UCSD-AML1 (cell line): ENCODE data around the gene FSTL3.
"Not testable (repeated sequence)": the region's sequence is repeated elsewhere in the genome, so short reads cannot be mapped to it uniquely, and the experiment has no call there.

Experiments used
- DNase-seq: peaks from one replicate; lab custom pipeline; 2025; ENCODE audit not compliant: unreplicated experiment; lab: John Stamatoyannopoulos, UW

The FSTL3 gene

DNA sequence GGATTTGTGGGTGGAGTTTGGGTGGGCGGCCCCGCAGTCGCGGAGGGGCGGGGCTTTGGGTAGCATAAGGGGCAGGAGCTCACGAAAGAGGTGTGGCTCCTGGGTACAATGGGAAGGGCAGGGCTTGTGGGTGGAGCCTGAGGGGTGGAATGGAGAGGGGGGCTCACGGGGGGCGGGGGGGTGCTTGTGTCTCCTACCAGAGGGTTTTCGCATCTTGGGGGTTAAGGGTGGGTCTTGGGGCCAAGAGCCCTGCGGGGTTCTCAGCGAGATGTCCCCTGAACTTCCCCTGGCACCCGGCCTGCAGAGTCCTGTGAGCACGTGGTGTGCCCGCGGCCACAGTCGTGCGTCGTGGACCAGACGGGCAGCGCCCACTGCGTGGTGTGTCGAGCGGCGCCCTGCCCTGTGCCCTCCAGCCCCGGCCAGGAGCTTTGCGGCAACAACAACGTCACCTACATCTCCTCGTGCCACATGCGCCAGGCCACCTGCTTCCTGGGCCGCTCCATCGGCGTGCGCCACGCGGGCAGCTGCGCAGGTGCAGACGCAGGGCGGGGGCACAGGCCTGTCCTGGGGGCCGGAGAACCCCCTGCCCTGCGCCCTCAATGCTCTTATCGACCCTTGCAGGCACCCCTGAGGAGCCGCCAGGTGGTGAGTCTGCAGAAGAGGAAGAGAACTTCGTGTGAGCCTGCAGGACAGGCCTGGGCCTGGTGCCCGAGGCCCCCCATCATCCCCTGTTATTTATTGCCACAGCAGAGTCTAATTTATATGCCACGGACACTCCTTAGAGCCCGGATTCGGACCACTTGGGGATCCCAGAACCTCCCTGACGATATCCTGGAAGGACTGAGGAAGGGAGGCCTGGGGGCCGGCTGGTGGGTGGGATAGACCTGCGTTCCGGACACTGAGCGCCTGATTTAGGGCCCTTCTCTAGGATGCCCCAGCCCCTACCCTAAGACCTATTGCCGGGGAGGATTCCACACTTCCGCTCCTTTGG lies 5.1 kb downstream of the FSTL3 start:
- DNase-seq = no peak

DNA sequence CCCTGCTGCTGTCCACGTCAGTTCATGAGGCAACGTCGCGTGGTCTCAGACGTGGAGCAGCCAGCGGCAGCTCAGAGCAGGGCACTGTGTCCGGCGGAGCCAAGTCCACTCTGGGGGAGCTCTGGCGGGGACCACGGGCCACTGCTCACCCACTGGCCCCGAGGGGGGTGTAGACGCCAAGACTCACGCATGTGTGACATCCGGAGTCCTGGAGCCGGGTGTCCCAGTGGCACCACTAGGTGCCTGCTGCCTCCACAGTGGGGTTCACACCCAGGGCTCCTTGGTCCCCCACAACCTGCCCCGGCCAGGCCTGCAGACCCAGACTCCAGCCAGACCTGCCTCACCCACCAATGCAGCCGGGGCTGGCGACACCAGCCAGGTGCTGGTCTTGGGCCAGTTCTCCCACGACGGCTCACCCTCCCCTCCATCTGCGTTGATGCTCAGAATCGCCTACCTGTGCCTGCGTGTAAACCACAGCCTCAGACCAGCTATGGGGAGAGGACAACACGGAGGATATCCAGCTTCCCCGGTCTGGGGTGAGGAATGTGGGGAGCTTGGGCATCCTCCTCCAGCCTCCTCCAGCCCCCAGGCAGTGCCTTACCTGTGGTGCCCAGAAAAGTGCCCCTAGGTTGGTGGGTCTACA lies 6.6 kb downstream of the FSTL3 start:
- DNase-seq = no peak

DNA sequence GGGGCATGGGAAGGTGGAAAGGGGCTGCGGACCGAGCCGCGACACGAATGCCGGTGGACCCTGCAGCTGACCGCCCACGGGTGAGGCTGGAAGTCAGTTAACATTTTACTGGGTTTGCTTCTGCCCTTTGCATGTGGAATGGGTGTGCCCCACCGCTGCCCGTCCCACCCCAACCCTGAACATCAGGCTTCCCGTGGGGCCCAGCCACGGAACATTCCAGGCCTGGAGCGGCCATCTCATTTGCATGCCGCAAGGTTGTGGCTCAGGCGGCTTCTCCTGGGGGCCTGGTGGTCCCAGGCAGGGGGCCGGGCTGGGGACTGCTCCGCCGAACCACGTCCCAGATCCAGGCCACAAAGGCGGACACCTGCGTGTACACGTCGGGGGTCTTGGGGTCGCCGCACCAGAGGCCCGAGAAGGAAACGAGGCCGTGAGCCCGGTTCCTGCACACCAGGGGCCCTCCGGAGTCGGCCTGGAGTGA lies 9.3 kb downstream of the FSTL3 start:
- DNase-seq = no peak

DNA sequence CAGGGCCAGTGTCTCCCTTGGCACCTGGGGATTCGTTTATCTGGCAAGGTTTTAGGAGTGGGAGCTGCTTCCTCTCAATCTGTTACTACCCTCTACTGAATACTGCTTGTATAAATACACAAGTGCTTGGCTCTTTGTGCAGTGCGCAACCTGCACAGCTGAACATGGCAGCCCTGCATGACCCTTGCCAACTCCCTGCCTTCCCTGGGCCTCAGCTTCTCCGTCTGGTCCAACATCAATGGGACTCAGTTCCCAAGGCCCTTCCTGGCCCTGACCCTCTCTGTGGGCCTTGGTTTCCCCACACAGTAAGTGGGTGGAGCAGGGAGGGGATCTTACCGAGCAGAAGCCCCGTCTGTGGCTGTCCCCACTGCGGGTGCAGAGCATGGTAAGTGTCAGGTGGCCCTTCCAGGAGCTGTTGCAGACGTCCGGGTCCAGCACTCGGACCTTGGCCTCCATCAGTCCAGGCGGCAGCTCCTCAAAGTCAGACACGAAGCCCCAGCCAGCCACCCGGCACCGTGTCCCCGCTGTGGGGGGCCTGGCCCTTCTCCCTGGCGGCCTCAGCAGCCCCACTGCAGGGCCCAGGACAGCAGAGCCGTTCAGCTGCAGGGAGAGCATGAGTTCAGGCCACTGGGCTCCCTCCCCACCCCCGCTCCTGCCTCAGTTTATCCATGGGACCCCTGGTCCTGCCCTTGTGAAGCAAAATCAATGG lies 10.6 kb downstream of the FSTL3 start:
- no peak for DNase-seq

DNA sequence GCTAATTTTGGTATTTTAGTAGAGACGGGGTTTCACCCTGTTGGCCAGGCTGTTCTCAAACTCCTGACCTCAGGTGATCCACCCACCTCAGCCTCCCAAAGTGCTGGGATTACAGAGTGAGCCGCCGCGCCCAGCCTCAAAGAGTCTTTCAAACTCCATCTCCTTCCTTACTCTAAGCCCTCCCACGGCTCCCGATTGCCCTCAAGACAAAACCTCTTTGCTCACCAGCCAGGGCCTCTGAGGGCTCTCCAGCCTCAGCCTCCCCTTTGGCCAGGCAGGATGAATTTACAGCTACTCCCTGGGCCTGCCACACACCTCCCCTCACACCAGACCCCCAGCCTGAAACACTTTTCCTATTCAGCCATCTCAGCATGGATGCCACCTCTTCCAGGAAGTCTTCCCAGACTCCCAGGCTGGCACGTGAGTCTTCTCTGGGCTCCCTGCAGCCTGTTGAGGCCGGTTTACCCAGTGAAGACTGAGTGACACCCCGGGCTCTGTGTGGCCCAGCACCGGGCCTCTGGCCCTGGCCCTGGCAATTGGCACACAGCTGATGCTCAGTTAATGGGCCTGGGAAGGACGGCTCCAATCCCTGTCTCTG lies 11.5 kb downstream of the FSTL3 start:
- no peak for DNase-seq

DNA sequence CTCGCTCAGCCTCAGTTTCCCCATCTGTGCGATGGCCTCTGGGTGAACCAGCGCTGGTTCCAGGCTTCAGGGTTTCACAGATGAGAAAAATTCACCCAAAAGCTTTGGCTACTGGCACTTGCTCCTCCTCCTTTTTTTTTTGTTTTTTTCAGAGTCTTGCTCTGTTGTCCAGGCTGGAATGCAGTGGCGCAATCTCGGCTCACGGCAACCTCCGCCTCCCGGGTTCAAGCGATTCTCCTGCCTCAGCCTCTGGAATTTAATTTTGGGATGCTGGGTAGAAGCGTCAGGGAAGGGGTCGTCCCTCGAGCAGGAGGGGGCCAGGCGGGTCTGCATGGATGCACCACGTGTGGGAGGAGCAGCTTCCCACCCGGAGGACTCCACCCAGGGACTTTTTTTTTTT lies 12.0 kb downstream of the FSTL3 start:
- no peak for DNase-seq

DNA sequence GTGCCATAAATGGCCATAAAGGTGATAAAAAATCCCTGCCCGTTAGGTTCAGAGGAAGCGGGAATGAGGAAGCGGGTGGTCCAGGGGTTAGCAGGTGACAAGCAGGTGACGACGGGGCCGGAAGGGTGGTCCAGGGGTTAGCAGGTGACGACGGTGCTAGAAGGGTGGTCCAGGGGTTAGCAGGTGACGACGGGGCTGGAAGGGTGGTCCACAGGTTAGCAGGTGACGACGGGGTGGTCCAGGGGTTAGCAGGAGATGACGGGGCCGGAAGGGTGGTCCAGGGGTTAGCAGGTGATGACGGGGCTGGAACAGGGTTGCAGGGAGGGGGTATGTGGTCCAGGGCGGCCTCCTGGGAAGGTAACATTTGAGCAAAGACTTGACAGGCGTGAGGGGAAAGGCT lies 12.8 kb downstream of the FSTL3 start:
- no peak for DNase-seq

DNA sequence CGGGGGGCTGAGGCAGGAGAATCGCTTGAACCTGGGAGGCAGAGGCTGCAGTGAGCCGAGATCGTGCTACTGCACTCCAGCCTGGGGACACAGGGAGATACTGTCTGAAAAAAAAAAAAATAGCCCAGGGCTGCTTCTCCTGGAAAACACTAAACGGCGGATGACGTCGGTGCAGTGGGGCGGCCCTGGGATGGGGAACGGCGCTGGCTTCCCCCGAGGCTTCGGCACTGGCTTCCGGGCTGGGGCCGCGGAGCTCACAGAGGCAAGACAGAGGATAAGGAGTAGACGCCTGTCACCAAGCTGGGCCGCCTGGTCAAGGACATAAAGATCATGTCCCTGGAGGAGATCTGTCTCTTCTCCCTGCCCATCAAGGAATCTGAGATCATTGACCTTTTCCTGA lies 14.0 kb downstream of the FSTL3 start:
- no peak for DNase-seq

DNA sequence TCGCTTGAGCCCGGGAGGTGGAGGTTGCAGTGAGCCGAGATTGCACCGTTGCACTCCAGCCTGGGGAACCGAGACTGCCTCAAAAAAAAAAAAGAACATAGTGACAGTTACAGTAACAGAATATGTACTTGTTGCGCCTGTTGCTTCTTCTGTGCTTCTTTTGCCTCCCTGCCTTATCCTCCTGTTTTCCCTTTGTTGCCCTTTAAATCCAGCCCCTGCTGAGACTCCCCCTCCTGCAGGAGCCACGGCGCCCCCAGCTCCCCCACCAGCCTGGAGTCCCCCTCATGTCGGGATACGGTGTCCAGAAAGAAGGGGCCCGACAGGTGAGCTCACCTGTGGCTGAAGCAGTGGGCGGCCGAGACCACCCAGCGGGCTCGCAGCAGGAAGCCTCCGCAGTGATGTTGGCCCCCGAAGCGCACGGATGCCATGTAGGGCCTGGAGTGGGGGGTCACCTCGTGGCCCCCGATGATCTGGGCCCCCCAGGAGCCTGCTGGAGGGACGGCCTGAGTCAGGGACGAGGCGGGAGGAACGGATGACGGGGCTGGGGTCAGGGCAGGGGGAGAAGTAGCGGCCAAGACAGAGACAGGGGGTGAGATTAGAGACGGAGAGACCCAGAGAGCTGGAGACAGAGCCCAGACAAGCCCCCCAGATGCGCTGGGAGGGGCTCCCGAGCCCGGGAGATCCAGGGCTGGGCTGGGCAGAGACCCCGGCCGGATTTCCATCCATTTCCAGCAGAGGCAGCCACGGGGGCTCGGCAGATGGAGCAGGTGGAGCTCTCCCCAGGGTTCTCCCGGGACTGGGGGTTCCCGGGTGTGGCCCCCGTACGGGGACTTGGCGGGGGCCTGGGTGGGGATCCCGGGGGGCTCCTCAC lies 18.5 kb downstream of the FSTL3 start:
- DNase-seq = no peak

DNA sequence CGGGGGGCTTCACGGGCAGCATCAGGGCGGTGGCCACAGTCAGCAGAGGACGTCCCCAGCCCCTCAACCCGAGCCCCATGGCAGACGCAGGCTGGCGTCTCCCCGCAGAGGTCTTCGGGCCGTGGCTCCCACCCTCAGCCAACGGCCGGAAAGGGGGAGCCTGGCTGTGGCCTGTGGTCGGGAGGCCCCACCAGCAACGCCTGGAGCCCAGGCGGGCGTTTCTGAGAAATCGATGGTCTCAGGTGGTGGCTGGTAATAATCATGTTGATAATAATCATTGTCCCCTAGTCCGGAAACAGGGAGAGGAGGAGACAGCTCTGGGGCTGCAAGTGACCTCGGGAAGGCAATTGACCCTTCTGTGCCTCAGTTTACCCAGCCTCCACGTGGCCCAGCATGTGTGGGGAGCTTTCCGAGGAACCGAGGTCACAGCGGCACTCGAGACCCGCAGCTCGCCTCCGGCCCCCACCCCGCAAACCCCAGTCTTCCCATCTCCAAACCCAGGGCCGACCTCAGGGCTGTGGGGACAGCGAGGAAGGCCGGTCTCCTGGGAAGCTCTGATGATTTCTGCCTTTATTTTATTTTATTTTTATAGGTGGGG lies 19.3 kb downstream of the FSTL3 start, which contains the start of gene PRSS57:
PRSS57 (minus strand) TSS at position 101 of the 598 bp plus-strand sequence; CDS start at position 79, 22 bp downstream.
- no peak for DNase-seq

DNA sequence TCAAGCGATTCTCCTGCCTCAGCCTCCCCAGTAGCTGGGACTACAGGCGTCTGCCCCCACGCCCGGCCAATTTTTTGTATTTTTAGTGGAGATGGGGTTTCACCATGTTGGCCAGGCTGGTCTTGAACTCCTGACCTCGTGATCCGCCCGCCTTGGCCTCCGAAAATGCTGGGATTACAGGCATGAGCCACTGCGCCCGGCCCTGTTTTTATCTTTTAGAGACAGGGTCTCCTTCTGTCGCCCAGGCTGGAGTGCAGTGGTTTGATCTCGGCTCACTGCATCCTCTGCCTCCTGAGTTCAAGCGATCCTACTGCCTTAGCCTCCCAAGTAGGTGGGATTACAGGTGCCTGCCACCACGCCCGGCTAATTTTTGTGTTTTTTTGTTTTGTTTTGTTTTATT lies 22.3 kb downstream of the FSTL3 start:
- DNase-seq = not testable (repeated sequence)

DNA sequence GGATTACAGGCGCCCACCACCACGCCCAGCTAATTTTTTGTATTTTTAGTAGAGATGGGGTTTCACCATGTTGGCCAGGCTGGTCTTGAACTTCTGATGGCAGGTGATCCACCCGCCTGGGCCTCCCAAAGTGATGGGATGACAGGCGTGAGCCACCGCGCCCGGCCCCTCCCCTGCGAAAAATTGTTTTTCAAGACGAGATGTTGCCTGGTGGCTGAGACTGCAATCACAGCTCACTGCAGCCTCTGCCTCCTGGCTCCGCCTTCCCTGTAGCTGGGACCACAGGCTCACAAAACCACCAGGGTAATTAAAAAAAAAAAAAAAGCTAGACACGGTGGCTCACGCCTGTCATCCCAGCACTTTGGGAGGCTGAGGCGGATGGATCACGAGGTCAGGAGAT lies 23.7 kb downstream of the FSTL3 start:
- not testable (repeated sequence) for DNase-seq

DNA sequence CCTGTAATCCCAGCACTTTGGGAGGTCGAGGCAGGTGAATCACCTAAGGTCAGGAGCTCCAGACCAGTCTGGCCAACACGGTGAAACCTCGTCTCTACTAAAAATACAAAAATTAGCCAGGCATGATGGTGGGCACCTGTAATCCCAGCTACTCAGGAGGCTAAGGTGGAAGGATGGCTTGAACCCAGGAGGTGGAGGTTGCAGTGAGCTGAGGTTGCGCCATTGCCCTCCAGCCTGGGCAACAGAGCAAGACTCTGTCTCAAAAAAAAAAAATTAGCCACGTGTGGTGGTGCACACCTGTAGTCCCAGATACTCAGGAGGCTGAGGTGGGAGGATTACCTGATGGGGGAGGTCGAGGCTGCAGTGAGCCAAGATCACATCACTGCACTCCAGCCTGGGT lies 26.7 kb downstream of the FSTL3 start:
- not testable (repeated sequence) for DNase-seq

DNA sequence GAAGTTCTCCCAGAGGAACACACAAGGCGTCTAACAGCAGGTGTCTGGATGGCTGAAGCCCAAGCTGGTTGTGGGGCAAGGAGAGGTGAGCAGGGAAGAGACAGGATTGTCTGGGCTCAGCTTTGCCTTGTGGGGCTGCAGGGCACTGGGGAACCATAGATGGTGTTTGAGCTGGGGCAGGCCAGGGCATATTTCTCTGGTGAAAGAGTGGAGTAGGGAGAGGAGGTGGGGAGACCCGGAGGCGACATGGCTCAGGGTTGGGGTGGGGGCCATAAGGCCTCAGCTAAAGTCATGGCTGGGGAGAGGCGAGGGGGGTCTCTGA lies 27.1 kb downstream of the FSTL3 start:
- DNase-seq = no peak

DNA sequence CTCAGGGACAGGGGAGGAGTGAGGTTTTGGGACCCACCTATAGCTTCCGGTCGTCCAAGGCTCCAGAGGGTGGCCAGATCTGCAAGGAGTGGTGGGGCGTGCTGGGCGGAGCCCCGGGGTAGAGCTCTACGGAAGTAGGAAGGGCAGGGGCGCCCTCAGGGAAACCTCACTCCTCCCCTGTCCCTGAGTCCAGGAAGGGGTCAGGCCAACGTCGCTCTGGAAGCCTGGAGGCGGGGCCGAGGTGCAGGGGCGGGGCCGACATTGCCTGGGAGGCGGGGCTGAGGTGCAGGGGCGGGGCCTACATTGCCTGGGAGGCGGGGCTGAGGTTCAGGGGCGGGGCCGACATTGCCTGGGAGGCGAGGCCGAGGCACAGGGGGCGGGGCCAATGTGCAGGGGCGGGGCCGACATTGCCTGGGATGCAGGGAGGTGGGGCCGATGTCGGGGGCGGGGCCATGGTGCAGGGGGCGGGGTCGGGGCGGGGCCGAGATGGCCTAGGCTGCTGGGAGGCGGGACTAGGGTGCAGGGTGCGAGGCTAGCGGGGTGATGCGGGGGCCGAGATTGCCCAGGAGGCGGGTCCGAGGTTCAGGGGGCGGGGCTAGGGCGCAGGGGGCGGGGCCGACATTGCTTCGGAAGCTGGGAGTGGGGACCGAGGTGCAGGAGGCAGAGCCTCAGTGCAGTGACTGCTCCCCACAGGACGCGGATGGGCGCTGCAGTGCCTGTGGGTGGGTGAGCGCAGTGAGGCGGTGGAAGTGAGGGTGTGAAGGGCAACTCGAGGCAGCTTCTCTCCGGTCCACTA lies 27.7 kb downstream of the FSTL3 start:
- DNase-seq = peak; percentile 100

DNA sequence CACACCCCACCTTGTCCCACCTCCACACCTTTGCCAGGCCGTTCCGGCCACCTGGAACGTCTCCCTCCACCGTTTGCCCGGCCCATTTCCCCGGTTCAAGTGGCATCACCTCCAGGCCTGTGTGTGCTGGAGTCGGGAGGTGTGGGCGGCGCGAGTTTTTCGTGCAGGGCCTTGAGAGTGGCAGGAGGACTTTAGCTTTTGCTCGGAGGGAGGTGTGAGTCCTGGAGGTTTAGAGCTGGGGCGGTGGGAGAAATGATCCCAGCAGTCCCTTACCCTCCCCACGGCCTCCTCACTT lies 28.2 kb downstream of the FSTL3 start:
- DNase-seq = no peak

DNA sequence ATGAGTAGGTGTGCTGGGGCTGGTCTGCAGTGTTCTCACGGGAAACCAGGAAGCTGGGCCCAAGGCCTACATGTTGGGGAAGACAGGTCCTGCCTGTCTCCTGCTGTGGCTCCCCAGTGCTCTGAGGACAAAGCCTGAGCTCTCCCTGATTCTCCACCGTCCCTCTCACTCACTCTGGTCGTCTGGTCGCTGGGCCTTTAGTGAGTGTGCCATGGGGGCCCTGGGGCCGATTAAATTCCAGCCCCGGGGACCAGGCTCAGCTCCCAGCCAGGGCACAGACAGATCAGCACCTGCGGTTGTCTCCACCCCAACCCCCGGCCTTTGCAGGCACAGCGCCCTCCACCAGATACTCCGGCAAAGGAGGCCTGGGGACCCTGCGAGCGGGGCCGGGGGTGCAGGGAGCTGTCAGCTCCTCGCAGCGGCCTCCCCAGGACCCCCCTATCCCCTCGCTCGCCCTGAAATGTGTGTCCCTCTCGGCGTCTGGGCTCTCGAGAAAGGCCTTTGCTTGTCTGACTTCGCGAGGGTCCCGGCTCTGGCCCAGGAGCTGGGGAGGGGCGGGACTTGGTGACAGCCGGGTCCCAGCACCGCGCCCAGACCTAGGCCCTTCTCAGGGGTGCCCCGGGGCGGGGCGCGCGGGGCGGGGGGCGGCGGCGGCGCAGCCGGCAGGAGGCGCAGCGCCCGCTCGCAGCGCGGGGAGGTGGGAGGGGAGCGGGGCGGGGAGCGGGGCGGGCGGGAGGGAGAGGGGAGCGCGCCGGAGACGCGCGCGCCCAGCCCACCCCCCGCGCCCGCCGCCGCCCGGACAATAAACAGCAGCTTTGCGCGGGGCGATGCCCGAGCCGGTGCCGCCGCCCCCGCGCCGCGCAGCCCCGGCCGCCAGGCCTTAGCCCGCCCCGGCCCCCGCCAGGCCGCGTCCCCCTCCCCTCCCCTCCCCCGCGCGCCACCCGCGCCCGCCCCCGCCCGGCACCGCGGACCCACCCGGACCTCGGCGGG lies 32.3 kb downstream of the FSTL3 start, which contains the start of gene PALM:
PALM (plus strand) TSS at position 782 of the 990 bp plus-strand sequence. CDS start 212 bp downstream, outside the sequence.
- peak; percentile 30 for DNase-seq
